AG08396 (cell line): ENCODE measurements around the gene ME2.
"Not testable (repeated sequence)": the region's sequence is repeated elsewhere in the genome, so short reads cannot be mapped to it uniquely, and the experiment has no call there.

Source experiments
- DNase-seq: peaks from one replicate; pipeline ENCODE4 v3.0.0; 2012; ENCODE audit warnings: low spot score, mixed read lengths

ME2 gene

GRCh38 chr18:50878345-50879301 is at the start of gene ME2:
Gene ME2 (plus strand): TSS chr18:50879118. CDS start chr18:50895821, 16,703 bp downstream.
- DNase-seq, result peak; percentile 98

GRCh38 chr18:50829644-50830043 is 49.3 kb upstream of the ME2 start:
- DNase-seq, result no peak

GRCh38 chr18:50830544-50830943 is 48.4 kb upstream of the ME2 start:
- no peak for DNase-seq

- DNase-seq, result no peak
Measured at GRCh38 chr18:50832754-50833153, 46.2 kb upstream of the ME2 start.

- not testable (repeated sequence) for DNase-seq
Measured at GRCh38 chr18:50833496-50833895, 45.4 kb upstream of the ME2 start.

- peak; percentile 18 for DNase-seq
Measured at GRCh38 chr18:50836521-50836957, 42.4 kb upstream of the ME2 start.

- DNase-seq, result no peak
Measured at GRCh38 chr18:50839341-50839740, 39.6 kb upstream of the ME2 start.

- DNase-seq, result no peak
Measured at GRCh38 chr18:50839996-50840395, 38.9 kb upstream of the ME2 start.

GRCh38 chr18:50842846-50843245 is 36.1 kb upstream of the ME2 start:
- DNase-seq, result no peak

- no peak for DNase-seq
Measured at GRCh38 chr18:50844554-50844953, 34.4 kb upstream of the ME2 start.

GRCh38 chr18:50844960-50845359 is 34.0 kb upstream of the ME2 start:
- DNase-seq, result no peak

- no peak for DNase-seq
Measured at GRCh38 chr18:50847192-50847591, 31.7 kb upstream of the ME2 start.

GRCh38 chr18:50848061-50848551 is 30.8 kb upstream of the ME2 start:
- DNase-seq, result no peak

GRCh38 chr18:50848991-50849390 is 29.9 kb upstream of the ME2 start:
- no peak for DNase-seq

- no peak for DNase-seq
Measured at GRCh38 chr18:50849419-50849821, 29.5 kb upstream of the ME2 start.

- no peak for DNase-seq
Measured at GRCh38 chr18:50850307-50851065, 28.4 kb upstream of the ME2 start.

GRCh38 chr18:50853863-50854271 is 25.1 kb upstream of the ME2 start:
- no peak for DNase-seq

- DNase-seq, result no peak
Measured at GRCh38 chr18:50855976-50856757, 22.8 kb upstream of the ME2 start.

- not testable (repeated sequence) for DNase-seq
Measured at GRCh38 chr18:50857166-50857565, 21.8 kb upstream of the ME2 start.

- no peak for DNase-seq
Measured at GRCh38 chr18:50857694-50858093, 21.2 kb upstream of the ME2 start.

- no peak for DNase-seq
Measured at GRCh38 chr18:50859793-50860555, 18.9 kb upstream of the ME2 start.
